Measurements from ENCODE around the gene LRRC8D.

DNA sequence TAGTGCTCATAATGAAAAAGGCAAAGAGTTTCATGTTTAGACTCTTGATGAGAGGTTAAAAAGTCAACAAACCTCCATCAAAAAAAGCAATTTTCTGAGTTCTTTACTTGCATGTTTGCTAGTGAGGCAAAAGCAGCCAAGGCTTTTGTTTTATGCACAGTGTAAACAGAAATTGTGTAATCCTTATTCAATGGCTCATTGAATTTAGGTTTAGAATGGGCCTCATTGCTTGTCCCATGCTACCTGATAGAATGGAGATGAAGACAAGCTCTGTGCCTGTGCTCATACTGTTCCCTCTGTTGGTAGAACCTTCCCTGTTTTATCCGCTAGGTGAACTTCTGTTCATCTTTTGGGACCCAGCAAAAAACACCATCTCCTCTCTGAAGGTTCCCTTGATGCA lies 10.0 kb upstream of the LRRC8D start:
- TF ChIP-seq, protein P1, sequence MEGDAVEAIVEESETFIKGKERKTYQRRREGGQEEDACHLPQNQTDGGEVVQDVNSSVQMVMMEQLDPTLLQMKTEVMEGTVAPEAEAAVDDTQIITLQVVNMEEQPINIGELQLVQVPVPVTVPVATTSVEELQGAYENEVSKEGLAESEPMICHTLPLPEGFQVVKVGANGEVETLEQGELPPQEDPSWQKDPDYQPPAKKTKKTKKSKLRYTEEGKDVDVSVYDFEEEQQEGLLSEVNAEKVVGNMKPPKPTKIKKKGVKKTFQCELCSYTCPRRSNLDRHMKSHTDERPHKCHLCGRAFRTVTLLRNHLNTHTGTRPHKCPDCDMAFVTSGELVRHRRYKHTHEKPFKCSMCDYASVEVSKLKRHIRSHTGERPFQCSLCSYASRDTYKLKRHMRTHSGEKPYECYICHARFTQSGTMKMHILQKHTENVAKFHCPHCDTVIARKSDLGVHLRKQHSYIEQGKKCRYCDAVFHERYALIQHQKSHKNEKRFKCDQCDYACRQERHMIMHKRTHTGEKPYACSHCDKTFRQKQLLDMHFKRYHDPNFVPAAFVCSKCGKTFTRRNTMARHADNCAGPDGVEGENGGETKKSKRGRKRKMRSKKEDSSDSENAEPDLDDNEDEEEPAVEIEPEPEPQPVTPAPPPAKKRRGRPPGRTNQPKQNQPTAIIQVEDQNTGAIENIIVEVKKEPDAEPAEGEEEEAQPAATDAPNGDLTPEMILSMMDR (IDR thresholded peaks at IDR 0.05), result no peak
- no peak for TF ChIP-seq POLR2AphosphoS5 (IDR thresholded peaks at IDR 0.05; ENCODE audit: insufficient read depth in 1 of 2, low read depth in 1 of 2)
